GM18951 (cell line): ENCODE measurements around the gene TLNRD1.
A peak's percentile ranks its signal among the peaks of the same experiment; 100 is the strongest.

ENCODE experiments used
- POLR2A ChIP-seq: IDR thresholded peaks from 4 replicates; pipeline ENCODE4 v1.6.1; 2011; ENCODE audit warnings: mild to moderate bottlenecking; ENCODE audit not compliant: insufficient read length, insufficient read depth; ENCODE audit errors: extremely low read depth
- in situ Hi-C: fragments of 300-500 bp; cut with MboI; formaldehyde crosslinking; loops from one replicate; pipeline ENCODE4 v1.12.0; 2022; ENCODE audit warnings: low sequenced_read_pairs, mixed read lengths, inconsistent platforms; ENCODE audit not compliant: unreplicated experiment

TLNRD1 gene

GRCh38 chr15:81000624-81001151, at the start of gene TLNRD1:
Gene TLNRD1 (plus strand): TSS chr15:81000923. CDS start chr15:81002272, 1,349 bp downstream.
- peak; percentile 91 for TF ChIP-seq POLR2A
- in situ Hi-C loops, result no loop called here

GRCh38 chr15:80951941-80952340, 48.8 kb upstream of the TLNRD1 start:
- in situ Hi-C loops, result loop anchor here (25.0 kb wide), 1 partner anchor 165 kb away; the partner anchor contains the start of gene CEMIP
- TF ChIP-seq POLR2A, result no peak

DNA sequence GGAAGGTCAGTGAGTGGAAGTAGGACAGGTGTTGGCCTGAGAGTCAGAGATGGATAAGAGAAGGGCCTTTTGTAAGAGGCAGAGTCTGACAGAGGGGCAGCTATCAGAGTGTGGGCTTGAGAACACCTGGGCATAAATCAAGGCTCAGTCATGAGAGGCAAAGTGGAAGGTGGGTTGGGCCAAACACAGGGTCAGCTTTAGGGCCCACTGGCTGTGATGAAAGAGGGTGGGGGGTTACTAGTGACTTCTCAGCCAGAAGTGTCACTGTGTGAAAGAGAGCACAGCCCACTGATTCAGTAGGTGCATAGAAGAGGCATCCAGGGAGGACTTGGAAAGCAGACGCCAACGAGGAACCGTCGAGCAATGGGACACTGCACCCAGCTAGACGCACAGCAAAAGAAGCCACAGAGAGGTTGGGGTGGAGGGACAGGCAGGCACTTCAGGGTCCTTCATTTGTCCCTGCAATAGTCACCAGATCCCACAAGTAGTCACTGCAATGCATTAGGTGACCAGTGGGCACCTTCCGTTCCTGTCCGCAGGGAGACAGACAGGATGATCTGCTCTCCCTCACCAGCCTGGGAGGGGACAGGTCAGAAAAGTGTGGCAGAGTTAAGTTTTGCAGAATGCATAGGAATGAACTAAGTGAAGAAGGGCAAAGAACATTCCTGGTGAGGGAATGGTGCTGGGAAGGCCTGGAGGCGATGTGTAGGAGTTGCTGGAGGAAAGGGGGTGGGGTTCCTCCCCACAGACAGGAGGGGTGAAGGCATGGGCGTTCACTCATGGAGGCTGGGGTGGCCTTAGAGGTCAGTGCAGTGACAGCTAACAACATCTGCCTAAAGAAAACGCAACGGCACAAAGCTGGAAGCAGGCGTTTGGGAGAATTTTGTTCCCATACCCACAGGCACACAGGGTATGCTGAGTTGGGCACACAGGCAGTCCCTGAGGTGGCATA, 47.4 kb upstream of the TLNRD1 start:
- TF ChIP-seq POLR2A, result no peak
- in situ Hi-C loops, result loop anchor here (25.0 kb wide), 1 partner anchor 166 kb away; the partner anchor contains the start of gene CEMIP

GRCh38 chr15:80953953-80954778, 46.6 kb upstream of the TLNRD1 start:
- no peak for TF ChIP-seq POLR2A
- in situ Hi-C loops, result loop anchor here (25.0 kb wide), 1 partner anchor 167 kb away; the partner anchor contains the start of gene CEMIP

GRCh38 chr15:80955571-80956452, 44.9 kb upstream of the TLNRD1 start:
- in situ Hi-C loops, result loop anchor here (25.0 kb wide), 1 partner anchor 169 kb away; the partner anchor contains the start of gene CEMIP

DNA sequence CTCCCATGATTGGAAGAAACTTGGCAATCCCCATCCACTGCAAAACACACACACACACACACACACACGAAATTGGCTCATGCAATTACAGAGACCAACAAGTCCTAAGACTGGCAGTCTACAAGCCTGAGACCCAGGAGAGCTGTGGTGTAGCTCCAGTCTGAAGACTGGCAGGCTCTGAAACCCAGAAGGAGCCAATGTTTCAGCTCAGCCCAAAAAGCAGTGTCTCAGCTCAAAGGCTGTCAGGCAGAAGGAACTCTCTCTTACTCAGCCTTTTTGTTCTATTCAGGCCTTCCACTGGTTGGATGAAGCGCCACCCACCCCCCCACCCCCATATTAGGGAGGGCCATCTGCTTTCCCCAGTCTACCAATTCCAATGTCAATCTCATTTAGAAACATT, 43.2 kb upstream of the TLNRD1 start:
- no peak for TF ChIP-seq POLR2A
- in situ Hi-C loops, result loop anchor here (25.0 kb wide), 1 partner anchor 170 kb away; the partner anchor contains the start of gene CEMIP

GRCh38 chr15:80957976-80958375, 42.7 kb upstream of the TLNRD1 start:
- in situ Hi-C loops, result loop anchor here (25.0 kb wide), 1 partner anchor 171 kb away; the partner anchor contains the start of gene CEMIP
- TF ChIP-seq POLR2A, result no peak

DNA sequence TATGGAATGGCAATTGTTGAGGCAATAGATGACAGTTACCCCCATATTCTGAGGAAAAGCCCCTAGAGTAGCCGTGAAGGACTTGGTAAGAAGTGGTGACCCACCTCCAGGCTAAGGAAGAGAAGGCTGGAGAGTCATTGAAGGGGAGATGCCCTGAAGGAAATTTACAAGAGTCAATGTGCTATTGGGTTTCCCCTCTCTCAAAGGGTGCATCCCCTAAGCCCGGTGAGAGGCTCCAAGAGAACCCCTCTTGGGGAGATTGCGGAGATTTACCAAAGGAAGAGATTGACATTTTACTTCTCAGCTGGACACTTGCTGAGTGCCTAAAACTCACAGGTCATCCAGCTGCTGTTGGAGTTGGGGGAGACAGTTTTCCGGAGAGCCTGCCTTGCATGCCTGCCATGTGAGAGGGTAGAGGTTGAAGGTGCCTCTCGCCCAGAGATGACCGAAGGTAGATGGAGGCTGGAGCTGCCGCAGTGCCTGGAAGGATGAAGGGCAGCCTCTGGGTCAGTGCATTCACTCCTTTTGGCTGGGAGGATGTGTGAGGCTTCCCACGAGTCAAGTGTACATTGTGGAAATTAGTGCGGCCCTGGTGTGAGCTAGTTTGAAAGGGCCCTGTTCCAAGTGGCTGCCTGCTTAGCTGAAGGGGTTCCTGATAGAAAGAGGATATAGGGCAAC, 41.8 kb upstream of the TLNRD1 start:
- no peak for TF ChIP-seq POLR2A
- in situ Hi-C loops, result loop anchor here (25.0 kb wide), 1 partner anchor 172 kb away; the partner anchor contains the start of gene CEMIP

DNA sequence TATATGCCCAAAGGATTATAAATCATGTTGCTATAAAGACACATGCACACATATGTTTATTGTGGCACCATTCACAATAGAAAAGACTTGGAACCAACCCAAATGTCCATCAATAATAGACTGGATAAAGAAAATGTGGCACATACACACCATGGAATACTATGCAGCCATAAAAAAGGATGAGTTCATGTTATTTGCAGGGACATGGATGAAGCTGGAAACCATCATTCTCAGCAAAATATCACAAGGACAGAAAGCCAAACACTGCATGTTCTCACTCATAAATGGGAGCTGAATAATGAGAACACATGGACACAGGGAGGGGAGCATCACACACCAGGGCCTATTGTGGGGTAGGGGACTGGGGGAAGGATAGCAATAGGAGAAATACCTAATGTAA, 35.3 kb upstream of the TLNRD1 start:
- in situ Hi-C loops, result loop anchor here (25.0 kb wide), 1 partner anchor 178 kb away; the partner anchor contains the start of gene CEMIP

GRCh38 chr15:80966431-80967197, 34.1 kb upstream of the TLNRD1 start:
- in situ Hi-C loops, result loop anchor here (25.0 kb wide), 1 partner anchor 179 kb away; the partner anchor contains the start of gene CEMIP
- TF ChIP-seq POLR2A, result no peak

DNA sequence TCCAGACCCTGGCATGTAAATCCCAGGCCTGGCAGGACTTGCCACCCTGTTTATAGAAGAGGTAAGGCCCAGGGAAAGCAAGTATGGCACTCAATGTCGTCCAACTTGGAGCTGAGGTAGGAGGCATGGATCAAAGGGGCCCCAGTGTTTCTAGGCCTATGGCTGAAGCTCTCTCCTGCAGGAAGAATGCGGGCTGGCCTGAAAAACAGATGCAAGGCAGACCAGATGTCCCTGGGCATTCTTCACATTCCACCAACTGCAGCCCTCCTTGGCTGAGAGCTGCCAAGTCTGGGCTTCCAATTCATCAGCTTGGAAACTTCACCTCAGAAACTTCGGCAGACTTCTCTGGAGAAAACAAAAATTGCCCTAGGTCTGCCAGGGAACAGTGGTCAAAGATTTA, 33.3 kb upstream of the TLNRD1 start:
- in situ Hi-C loops, result loop anchor here (25.0 kb wide), 1 partner anchor 180 kb away; the partner anchor contains the start of gene CEMIP
- no peak for TF ChIP-seq POLR2A
